Testis (tissue), 2 donors: ENCODE results near the gene NUCB1.
"Not testable (repeated sequence)": the region's sequence is repeated elsewhere in the genome, so short reads cannot be mapped to it uniquely, and the experiment has no call there.

Experiments used
- CTCF ChIP-seq, 3 experiments: fragments of 450-650 bp in 2 of 3; fragments of 200-600 bp in 1 of 3; sonication (generic) in 1 of 3; IDR thresholded peaks; one replicate each; pipeline ENCODE4 v1.5.1; 2016 to 2019; ENCODE audit warnings: antibody characterized with exemption in 3 of 3, mild to moderate bottlenecking in 2 of 3, moderate library complexity in 1 of 3
- POLR2A ChIP-seq: fragments of 450-650 bp; IDR thresholded peaks from one replicate; pipeline ENCODE4 v1.6.1; 2017; ENCODE audit warnings: antibody characterized with exemption, mild to moderate bottlenecking, moderate library complexity

DNA sequence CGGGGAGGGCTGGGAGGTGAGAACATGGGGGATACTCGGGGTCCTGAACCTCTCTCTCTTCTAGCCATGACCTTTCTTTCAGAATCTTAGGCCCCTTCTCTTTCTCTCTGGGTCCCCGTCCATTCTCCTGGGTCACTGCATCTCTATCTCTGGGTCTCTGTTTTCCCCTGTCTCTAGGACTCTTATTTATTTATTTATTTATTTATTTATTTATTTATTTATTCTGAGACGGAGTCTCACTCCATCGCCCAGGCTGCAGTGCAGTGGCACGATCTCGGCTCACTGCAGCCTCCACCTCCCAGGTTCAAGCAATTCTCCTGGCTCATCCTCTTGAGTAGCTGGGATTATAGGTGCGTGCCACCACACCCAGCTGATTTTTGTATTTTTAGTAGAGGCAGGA is 19.2 kb downstream of the NUCB1 start:
- not testable (repeated sequence) for TF ChIP-seq CTCF (IDR thresholded peaks at IDR 0.05); POLR2A
